Endodermal cell (in vitro differentiated cells): Measurements from ENCODE around the gene FAHD1. TPM values are rescaled to one million over a fixed set of nuclear protein-coding genes. Genes with fewer than 3 reads are reported as not detected.

Experiments used
- DNase-seq: peaks from one replicate; pipeline ENCODE4 v3.0.0-alpha.2; 2017
- H3K27ac ChIP-seq: 2 replicates; pipeline ENCODE4 v1.5.1; 2013; ENCODE audit warnings: mild to moderate bottlenecking, low read depth, low read length, moderate library complexity
- H3K27me3 ChIP-seq: 2 replicates; pipeline ENCODE4 v1.6.1; 2013; ENCODE audit warnings: mild to moderate bottlenecking, low read length, moderate library complexity; ENCODE audit not compliant: insufficient read depth, control insufficient read depth, poor library complexity, severe bottlenecking
- H3K36me3 ChIP-seq: 2 replicates; pipeline ENCODE4 v1.7.0; 2013; ENCODE audit warnings: mild to moderate bottlenecking, low read length, moderate library complexity; ENCODE audit not compliant: control insufficient read depth, insufficient read depth
- H3K4me1 ChIP-seq: one replicate; pipeline ENCODE4 v1.7.0; 2013; ENCODE audit warnings: low read length; ENCODE audit not compliant: control insufficient read depth, insufficient read depth
- H3K4me3 ChIP-seq: 2 replicates; pipeline ENCODE4 v1.5.1; 2013; ENCODE audit warnings: mild to moderate bottlenecking, low read length, moderate library complexity
- H3K9ac ChIP-seq: 2 replicates; pipeline ENCODE4 v1.6.1; 2013; ENCODE audit warnings: mild to moderate bottlenecking, low read length, moderate library complexity; ENCODE audit not compliant: poor library complexity, severe bottlenecking; ENCODE audit errors: extremely low read depth
- H3K9me3 ChIP-seq: 2 replicates; pipeline ENCODE4 v1.6.1; 2013; ENCODE audit warnings: mild to moderate bottlenecking, low read length, moderate library complexity; ENCODE audit not compliant: control insufficient read depth
- H3K27ac Mint-ChIP-seq: 2 replicates; pipeline ENCODE4 v1.8.0; 2020; ENCODE audit warnings: mixed read lengths
- H3K27me3 Mint-ChIP-seq: 2 replicates; pipeline ENCODE4 v1.8.0; 2021; ENCODE audit warnings: mild to moderate bottlenecking, mixed read lengths; ENCODE audit not compliant: insufficient read depth
- H3K36me3 Mint-ChIP-seq: 2 replicates; pipeline ENCODE4 v1.8.0; 2020; ENCODE audit warnings: low read depth, mixed read lengths
- H3K4me1 Mint-ChIP-seq: 2 replicates; pipeline ENCODE4 v1.8.0; 2020; ENCODE audit warnings: mixed read lengths
- H3K4me3 Mint-ChIP-seq: 2 replicates; pipeline ENCODE4 v1.8.0; 2020; ENCODE audit warnings: mild to moderate bottlenecking, moderate library complexity, mixed read lengths
- H3K9me3 Mint-ChIP-seq: 2 replicates; pipeline ENCODE4 v1.8.0; 2020; ENCODE audit warnings: mild to moderate bottlenecking, mixed read lengths
- CTCF ChIP-seq: fragments of 200-600 bp; sonication (generic); conservative IDR thresholded peaks from 2 replicates; pipeline ENCODE4 v1.5.0; 2021; ENCODE audit warnings: antibody characterized with exemption, mild to moderate bottlenecking
- WGBS, 2 experiments: methylation state at CpG; one replicate each; pipeline versions ENCODE4 v1.1.5 to v1.1.7; 2013; ENCODE audit warnings: missing lambda C conversion rate in 2 of 2, mixed read lengths in 1 of 2; ENCODE audit not compliant: insufficient coverage in 1 of 2, insufficient read length in 1 of 2; 5-methylcytosine and 5-hydroxymethylcytosine counted together
- total RNA-seq, 2 donors: library from RNA; stranded (reverse); fragmentation: NEBNext Ultra II Directional in 1 of 2; extraction: Animal tissue kit (Norgen Biotek cat#: 25700) in 1 of 2; gene quantifications; 2 replicates in 1 of 2; 3 replicates in 1 of 2; pipeline ENCODE4 v1.2.1, GENCODE V29; 2021

The FAHD1 gene
- total RNA-seq, 2 donors from 2014 or later: 16.6 to 16.9 TPM

GRCh38 chr16:1851793-1852192, 24.8 kb downstream of the FAHD1 start:
- Mint-ChIP-seq H3K36me3 (no peaks in the 10 kb centered on the region), H3K27ac (no peak overlapping the region), H3K4me1 (no peaks in the 10 kb centered on the region), H3K9me3 (no peaks in the 10 kb centered on the region), H3K27me3 (peaks cover 54% of the 10 kb centered on the region), H3K4me3 (no peak overlapping the region)
- no peak overlapping the region for H3K4me3 ChIP-seq
- TF ChIP-seq CTCF: no peak
- H3K9ac ChIP-seq: no peak overlapping the region
- no peak for DNase-seq
- no peaks in the 10 kb centered on the region for H3K4me1 ChIP-seq
- whole genome bisulfite sequencing, 2 experiments: 70 to 90% methylated on average over 1 to 4 of the region's 4 CpGs
- H3K9me3 ChIP-seq: no peaks in the 10 kb centered on the region
- H3K27me3 ChIP-seq: peaks cover 53% of the 10 kb centered on the region
- no peaks in the 10 kb centered on the region for H3K36me3 ChIP-seq
- no peak overlapping the region for H3K27ac ChIP-seq

- H3K9me3 Mint-ChIP-seq: no peaks in the 10 kb centered on the region
- H3K4me3 Mint-ChIP-seq: no peak overlapping the region
Observed at GRCh38 chr16:1857433-1858097, 30.6 kb downstream of the FAHD1 start.

GRCh38 chr16:1858189-1858865, 31.3 kb downstream of the FAHD1 start:
- Mint-ChIP-seq H3K36me3 (no peaks in the 10 kb centered on the region), H3K4me1 (peaks cover 4% of the 10 kb centered on the region), H3K9me3 (no peaks in the 10 kb centered on the region), H3K27me3 (peaks cover 75% of the 10 kb centered on the region), H3K27ac (no peak overlapping the region), H3K4me3 (no peak overlapping the region)
- no peak overlapping the region for H3K27ac ChIP-seq
- H3K9ac ChIP-seq: no peak overlapping the region
- H3K9me3 ChIP-seq: no peaks in the 10 kb centered on the region
- no peak overlapping the region for H3K4me3 ChIP-seq
- no peaks in the 10 kb centered on the region for H3K36me3 ChIP-seq
- no peak for DNase-seq
- 23 to 27% methylated on average over 6 of the region's 8 CpGs for WGBS, 2 experiments
- H3K27me3 ChIP-seq: peaks cover 83% of the 10 kb centered on the region
- no peaks in the 10 kb centered on the region for H3K4me1 ChIP-seq
- no peak for TF ChIP-seq CTCF

More at GRCh38 chr16:1857433-1858097, 30.6 kb downstream of the FAHD1 start:
- H3K27me3 ChIP-seq: peaks cover 90% of the 10 kb centered on the region
- no peaks in the 10 kb centered on the region for H3K36me3 ChIP-seq
- H3K4me1 Mint-ChIP-seq: peaks cover 4% of the 10 kb centered on the region
- 28 to 60% methylated on average over 3 to 5 of the region's 5 CpGs for WGBS, 2 experiments
- no peak overlapping the region for H3K9ac ChIP-seq
- H3K4me3 ChIP-seq: no peak overlapping the region
- no peak overlapping the region for H3K27ac ChIP-seq
- no peaks in the 10 kb centered on the region for H3K9me3 ChIP-seq
- peaks cover 78% of the 10 kb centered on the region for H3K27me3 Mint-ChIP-seq
- no peaks in the 10 kb centered on the region for H3K36me3 Mint-ChIP-seq
- no peak for TF ChIP-seq CTCF
- no peak overlapping the region for H3K27ac Mint-ChIP-seq
- no peak for DNase-seq
- no peaks in the 10 kb centered on the region for H3K4me1 ChIP-seq
